Fibroblast of skin of right biceps (primary cell): ENCODE data around the gene DZANK1.
"Not testable (repeated sequence)": the region's sequence is repeated elsewhere in the genome, so short reads cannot be mapped to it uniquely, and the experiment has no call there.

Experiments used
- DNase-seq: peaks from one replicate; pipeline ENCODE4 v3.0.0-alpha.2; 2013

Gene DZANK1

GRCh38 chr20:18431206-18431605 is 35.6 kb downstream of the DZANK1 start:
- DNase-seq, result no peak

- DNase-seq, result no peak
Measured at GRCh38 chr20:18430172-18430826, 36.5 kb downstream of the DZANK1 start.

DNA sequence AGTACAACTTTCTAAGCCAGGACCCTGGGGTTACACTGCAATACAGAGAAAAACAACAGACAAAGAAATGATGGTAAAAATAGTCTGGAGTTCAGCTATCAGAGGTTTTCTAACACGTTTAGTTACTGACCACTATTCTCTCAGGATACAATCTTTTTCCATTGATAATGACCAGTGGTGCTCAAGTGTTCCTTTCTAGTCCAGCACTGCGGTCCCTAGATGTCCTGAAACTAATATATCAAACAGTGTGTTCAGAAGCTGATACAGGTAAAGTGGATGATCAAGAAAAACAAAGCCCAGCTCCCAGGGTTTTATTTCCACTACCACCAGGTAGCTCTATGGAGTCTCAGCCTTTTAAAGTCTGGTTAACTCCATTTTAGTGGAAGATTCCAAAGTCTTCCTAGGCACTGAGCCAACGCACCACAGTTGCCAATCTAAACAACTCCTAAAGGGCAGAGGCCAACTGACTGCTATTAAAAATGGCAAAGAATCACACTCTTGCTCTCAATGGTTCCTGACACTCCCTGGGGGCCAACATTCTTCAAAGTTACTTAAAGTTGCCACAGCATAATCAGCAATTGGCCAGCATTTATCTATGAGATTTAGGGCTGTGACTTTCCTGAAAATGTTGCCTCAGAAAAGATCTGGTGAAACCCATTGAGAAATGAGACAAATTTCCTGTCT is 38.2 kb downstream of the DZANK1 start:
- DNase-seq, result peak; percentile 8

GRCh38 chr20:18427214-18427613 is 39.6 kb downstream of the DZANK1 start:
- DNase-seq, result no peak

- no peak for DNase-seq
Measured at GRCh38 chr20:18421608-18422007, 45.2 kb downstream of the DZANK1 start.

DNA sequence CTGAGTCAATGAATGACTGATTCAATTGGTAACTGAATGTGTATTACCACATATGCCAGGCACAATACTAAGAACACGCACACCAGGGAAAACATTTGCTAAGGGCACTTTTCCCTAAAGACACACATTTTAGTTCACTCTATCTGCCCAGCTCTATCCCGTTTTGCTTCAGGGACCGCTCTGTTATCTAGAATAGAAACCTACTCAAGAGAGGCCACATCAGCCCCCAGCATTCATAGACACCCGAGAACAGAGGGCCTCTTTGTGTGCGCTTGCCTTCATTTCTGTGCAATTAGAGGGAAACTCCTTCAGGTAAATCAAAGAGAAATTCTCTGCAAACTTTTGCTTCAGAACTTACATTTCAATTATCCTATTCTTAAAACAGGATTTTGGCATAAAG is 50.3 kb downstream of the DZANK1 start:
- DNase-seq, result no peak

- DNase-seq, result no peak
Measured at GRCh38 chr20:18414140-18414539, 52.7 kb downstream of the DZANK1 start.

DNA sequence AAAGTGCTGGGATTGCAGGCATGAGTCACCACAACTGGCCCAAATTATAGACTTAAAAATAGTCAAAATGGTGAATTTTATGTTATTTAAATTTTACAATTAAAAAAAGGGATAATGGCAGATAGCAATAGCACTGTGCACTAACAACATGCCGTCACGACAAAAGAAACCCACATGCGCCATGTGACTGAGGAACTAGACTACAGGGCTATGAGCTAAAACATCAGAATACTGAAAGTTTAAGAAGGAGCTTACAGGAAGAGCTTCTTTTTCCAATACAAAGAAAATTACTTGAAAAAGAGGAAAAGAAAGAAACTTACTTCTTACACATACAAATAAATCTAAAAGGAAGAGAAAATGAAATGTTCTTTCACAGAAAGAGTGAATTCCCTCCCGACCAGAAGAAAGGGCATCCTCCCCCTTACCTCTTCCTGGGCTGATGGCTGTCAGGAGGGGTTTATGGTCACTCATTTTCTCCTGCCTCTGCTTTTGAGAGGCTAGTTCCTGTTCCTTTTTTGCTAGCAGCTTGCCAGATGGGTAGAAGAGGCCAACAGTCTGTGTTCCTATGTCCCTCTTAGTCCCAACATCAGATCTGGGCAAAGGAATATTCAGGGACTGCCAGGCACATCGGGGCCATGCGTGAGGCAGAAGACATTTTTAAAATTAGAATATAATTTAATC is 54.5 kb downstream of the DZANK1 start:
- DNase-seq, result no peak

GRCh38 chr20:18405826-18406225 is 61.0 kb downstream of the DZANK1 start:
- no peak for DNase-seq

DNA sequence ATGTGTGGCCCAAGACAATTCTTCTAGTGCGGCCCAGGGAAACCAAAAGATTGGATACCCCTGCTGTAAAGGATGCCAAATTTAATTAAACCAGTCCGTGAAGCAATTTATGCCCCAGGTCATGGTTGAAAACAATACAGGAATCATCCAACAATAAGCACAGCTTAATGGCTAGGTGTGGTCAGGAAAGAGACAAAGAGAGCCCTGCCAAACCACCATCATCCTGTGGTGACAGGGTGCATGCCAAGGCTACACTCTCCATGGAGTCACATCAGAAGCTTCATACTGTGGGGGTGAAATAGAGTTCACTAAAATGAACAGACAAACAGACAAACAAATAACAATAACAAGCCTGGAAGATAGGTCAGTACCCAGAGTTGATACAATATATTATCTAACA is 62.7 kb downstream of the DZANK1 start:
- DNase-seq, result no peak

DNA sequence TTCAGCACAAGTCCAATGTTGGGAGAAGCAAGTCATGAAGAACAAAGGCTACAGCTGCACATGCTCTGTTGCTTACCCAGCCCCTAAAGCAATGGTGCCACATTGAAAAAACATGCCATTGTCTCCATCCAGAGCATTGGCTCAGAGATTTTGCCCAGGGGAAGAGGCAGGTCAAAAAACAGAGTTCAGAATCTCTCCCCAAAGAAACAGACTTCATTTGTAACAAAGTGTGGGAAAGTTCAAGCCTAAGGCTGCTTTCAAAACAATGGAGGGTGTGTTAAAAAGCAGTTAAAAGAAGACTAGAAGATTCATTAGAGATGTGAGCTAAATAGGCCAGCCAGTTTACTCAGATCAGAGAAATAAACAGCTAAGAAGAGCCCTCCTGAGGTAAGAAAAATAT is 63.6 kb downstream of the DZANK1 start:
- no peak for DNase-seq

GRCh38 chr20:18401305-18401704 is 65.5 kb downstream of the DZANK1 start:
- no peak for DNase-seq

DNA sequence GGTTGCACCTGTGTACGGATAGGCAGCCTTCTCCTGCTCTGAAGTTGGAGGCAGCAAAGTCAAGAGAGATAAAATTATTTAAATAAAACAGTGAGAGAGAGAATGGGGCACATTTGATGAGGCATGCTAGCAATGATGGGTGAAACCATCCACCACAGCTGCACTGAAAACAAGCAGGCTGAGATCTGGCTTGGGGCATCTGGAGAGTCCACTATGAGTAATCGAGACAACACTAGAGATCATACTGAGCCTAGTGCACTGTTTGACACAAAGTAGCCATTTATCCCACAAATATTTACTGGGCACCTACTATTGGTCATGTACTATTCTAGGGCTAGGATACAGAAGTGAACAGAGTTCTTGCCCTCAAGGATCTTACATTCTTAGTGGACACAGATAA is 66.4 kb downstream of the DZANK1 start:
- DNase-seq, result no peak

DNA sequence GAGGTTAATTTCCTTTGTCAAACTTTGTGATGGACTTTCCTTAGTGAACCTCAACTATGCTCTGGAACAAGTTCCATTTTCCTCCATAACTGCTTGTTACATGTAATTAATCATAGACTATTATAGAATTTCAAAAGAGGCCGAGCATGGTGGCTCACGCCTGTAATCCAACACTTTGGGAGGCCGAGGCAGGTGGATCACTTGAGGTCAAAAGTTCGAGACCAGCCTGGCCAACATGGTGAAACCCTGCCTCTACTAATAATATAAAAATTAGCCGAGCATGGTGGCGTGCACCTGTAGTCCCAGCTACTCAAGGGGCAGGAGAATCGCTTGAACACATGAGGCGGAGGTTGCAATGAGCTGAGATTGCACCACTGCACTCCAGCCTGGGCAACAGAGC is 68.1 kb downstream of the DZANK1 start:
- not testable (repeated sequence) for DNase-seq

GRCh38 chr20:18397030-18397429 is 69.8 kb downstream of the DZANK1 start:
- DNase-seq, result no peak

DNA sequence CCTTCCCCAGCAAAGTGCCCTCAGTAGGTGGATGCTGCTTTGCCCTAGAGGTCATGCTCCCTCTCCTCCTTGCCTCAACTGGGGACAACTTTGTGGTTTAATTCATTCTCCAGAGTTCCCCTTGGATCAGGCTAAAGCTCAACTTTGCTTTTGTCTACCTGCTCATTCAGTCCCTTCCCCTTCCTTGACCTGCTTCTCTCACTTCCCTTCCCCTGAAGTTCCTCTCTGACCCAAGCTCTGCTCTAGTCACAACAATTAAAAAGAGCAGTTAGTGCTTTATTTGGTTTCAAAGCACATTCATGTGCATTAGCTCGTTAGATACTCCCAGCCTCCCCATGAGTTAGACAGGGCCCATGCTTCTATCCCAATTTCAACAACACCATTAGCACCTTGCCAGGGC is 71.3 kb downstream of the DZANK1 start:
- no peak for DNase-seq

GRCh38 chr20:18394363-18394762 is 72.5 kb downstream of the DZANK1 start:
- DNase-seq, result no peak

DNA sequence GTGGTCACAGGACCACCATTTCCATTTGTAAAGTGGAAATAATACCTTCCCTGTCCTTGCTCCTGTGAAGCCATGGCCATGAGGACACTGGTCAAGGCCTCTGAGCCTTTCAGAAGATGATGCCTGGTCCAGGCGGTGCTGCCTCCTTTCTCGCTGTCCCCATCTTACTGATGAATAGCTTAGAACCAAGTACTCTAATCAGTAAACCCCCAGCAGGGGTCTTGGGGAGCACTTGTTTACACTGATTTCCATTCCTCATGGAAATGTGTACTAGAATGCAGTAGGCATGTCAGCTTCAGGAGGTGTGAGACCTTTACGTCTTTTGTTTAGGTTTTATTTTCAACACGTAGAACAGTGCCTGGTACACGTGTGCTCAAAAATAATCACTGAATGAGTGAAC is 75.1 kb downstream of the DZANK1 start:
- no peak for DNase-seq

DNA sequence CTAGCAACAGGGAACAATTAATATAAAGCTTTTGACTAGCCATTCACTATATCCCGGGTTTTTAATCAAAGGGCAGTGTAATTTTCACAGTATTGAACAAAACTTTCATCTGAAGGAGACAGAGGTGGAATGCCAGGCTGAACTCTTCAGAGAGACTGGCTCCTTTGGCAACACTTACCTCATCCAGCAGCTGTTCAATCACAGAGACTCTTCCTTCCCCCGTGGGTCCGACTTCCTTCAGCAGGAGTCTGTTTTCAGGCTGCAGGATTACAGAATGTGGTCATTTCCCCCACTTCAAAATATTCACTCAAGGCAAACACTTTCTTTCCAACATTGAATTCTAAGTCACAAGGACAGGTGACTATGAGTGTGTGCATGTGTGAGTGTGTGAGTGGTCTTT is 76.6 kb downstream of the DZANK1 start:
- no peak for DNase-seq

DNA sequence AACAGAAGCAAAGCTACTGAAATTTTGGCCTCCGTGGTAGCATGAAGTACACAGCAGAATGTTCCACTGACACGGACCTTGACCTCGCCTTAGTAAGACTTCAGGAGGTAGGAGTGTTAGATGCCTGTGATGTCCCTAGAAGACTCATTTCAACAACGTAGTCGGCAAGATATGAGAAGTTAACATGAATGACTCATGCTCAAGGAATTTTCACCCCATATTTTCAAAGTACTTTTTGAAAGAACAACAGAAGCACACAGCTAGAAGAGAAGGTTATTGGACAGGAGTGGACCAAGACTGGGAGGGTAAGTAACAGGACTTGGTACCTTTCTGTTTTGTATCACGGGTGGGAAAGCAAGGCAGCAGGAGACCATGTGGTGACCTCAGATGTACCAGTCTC is 78.0 kb downstream of the DZANK1 start:
- DNase-seq, result peak; percentile 60

GRCh38 chr20:18380908-18381529 is 85.8 kb downstream of the DZANK1 start:
- no peak for DNase-seq

DNA sequence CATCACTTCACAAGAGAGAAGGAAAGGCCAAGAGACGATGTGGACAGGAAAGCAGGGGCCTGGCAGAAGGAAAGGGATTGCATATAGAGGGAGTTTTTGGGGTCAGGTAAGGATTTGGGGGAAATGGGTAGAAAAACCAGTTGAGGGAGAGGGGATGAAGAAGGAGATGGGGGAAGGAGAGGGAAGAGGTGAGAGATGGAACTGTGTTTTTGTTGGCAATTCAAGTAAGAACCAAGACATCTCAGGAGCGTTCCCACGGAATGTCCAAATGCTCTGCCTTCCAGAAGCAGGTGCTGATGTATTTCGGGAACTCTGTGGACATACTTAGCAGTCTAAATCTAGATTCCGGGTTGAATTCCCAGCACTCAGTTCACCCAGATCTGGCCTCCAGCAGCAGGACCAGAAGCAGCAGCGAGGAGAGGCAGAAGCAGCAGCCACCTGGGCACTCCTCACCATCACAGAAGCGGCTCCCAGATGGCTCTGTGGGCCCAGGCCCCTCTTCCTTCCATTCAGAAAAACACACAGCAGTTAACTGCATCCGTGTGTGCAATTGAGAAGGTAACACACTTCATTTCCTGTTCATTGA is 88.8 kb downstream of the DZANK1 start:
- DNase-seq, result no peak

DNA sequence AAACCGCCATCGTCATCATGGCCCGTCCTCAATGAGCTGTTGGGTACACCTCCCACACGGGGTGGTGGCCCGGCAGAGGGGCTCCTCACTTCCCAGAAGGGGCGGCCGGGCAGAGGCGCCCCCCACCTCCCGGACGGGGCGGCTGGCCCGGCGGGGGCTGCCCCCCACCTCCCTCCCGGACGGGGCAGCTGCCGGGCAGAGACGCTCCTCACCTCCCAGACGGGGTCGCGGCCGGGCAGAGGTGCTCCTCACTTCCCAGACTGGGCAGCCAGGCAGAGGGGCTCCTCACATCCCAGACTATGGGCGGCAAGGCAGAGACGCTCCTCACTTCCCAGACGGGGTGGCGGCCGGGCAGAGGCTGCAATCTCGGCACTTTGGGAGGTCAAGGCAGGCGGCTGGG is 91.3 kb downstream of the DZANK1 start:
- not testable (repeated sequence) for DNase-seq

- no peak for DNase-seq
Measured at GRCh38 chr20:18372296-18372695, 94.5 kb downstream of the DZANK1 start.
